SW 1271 (cell line): ENCODE measurements around the gene UBE2C.
"Not testable (repeated sequence)": the region's sequence is repeated elsewhere in the genome, so short reads cannot be mapped to it uniquely, and the experiment has no call there.

ENCODE experiments used
- DNase-seq, 2 experiments: peaks; one replicate each; lab custom pipeline; 2025; lab: John Stamatoyannopoulos, UW

UBE2C gene

GRCh38 chr20:45812157-45813005 lies at the start of gene UBE2C:
Gene UBE2C (plus strand): TSS chr20:45812644. CDS start chr20:45812696, 52 bp downstream.
- DNase-seq, result peak; percentile 98 to 99

GRCh38 chr20:45764618-45765282 lies 47.7 kb upstream of the UBE2C start:
- not testable (repeated sequence) for DNase-seq

DNA sequence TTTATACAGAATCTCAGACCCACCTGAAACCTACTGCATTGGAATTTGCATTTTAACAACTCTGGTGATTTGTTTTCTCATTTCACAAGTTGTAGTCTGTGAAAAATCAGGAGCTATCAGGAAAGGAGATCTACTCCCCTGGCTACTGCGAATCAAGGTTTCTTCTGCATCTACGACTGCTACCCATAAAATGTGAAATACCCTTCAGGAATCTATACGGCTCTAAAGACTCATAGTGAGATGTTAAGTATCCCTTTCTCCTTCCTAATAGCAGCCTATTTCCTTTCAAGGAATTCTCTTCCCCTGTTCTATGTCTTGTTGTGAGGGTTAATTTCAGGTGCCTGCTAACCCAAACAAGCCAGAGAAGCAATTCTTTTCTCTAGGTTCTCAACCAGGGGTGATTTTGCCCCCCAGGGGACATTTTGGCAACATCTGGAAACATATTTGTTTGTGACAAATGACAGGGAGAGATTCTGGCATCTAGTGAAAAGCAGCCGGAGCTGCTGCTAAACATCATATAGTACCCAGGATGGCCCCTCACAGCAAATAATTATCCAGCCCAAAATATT lies 47.1 kb upstream of the UBE2C start:
- no peak for DNase-seq

- DNase-seq, result no peak
Observed at GRCh38 chr20:45765980-45766379, 46.5 kb upstream of the UBE2C start.

GRCh38 chr20:45768479-45768878 lies 44.0 kb upstream of the UBE2C start:
- DNase-seq, result no peak

GRCh38 chr20:45771182-45771759 lies 41.2 kb upstream of the UBE2C start:
- peak; percentile 62 to 79 for DNase-seq

- DNase-seq, result no peak
Observed at GRCh38 chr20:45772693-45773092, 39.8 kb upstream of the UBE2C start.

GRCh38 chr20:45774945-45775344 lies 37.5 kb upstream of the UBE2C start:
- no peak for DNase-seq

GRCh38 chr20:45775411-45775810 lies 37.0 kb upstream of the UBE2C start:
- no peak for DNase-seq

GRCh38 chr20:45776931-45777330 lies 35.5 kb upstream of the UBE2C start:
- DNase-seq, result no peak

- peak; percentile 95 to 99 for DNase-seq
Observed at GRCh38 chr20:45779011-45779915, 33.2 kb upstream of the UBE2C start.

DNA sequence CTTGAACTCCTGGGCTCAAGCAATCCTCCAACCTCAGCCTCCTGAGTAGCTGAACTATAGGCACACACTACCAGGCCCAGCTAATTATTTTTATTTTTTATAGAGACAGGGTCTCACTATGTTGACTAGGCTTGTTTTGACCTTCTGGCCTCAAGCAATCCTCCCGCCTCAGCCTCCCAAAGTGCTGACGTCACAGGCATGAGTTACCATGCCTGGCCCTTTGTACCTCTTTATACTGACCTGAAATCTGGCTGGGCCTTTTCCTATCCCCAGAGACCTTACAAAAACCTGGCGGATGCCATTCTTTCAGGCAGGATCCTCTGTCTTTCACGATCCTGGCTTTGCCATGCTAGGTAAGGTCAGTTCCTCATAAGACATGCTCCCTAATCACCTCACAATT lies 32.3 kb upstream of the UBE2C start:
- DNase-seq, result no peak

GRCh38 chr20:45781391-45781931 lies 31.0 kb upstream of the UBE2C start:
- peak; percentile 75 to 87 for DNase-seq

- no peak for DNase-seq
Observed at GRCh38 chr20:45782890-45783289, 29.6 kb upstream of the UBE2C start.

DNA sequence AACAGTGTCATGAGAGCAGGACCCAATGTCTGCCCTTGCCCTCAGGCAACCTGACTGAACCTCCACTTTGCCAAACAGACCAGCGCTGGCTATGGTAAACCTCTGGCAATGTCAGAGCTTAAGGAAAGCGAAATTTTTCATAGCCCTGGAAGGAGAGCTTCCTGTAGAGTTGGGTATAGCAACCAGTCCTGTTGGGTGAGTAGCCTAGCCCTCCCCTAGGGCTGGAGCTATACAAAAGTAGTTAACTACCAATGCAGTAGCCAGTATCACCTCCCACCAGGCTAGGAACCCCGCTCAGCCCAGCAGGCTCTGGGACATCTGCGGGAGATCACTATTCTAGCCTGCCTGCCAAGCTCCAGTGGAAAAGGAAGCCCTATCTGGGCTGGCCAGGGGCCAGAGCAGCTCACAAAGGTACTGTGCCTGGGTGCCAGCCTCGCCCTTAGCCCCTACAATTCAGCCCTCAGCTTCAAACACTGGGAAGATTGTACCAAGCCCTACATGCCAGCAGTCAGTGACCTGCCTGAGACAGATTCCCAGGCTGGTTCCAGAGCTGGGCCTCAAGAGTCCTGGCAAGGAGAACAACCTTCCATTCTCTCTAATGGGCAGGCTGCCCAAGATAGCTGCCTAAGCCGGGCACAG lies 28.7 kb upstream of the UBE2C start:
- no peak for DNase-seq

- DNase-seq, result no peak
Observed at GRCh38 chr20:45788351-45788750, 24.1 kb upstream of the UBE2C start.

- DNase-seq, result no peak
Observed at GRCh38 chr20:45792317-45793118, 19.9 kb upstream of the UBE2C start.

GRCh38 chr20:45796337-45797065 lies 15.9 kb upstream of the UBE2C start:
- DNase-seq, result no peak

DNA sequence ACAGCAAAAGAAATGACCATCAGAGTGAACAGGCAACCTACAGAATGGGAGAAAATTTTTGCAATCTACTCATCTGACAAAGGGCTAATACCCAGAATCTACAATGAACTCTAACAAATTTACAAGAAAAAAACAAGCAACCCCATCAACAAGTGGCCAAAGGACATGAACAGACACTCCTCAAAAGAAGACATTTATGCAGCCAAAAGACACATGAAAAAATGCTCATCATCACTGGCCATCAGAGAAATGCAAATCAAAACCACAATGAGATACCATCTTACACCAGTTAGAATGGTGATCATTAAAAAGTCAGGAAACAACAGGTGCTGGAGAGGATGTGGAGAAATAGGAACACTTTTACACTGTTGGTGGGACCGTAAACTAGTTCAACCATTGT lies 14.9 kb upstream of the UBE2C start:
- not testable (repeated sequence) for DNase-seq
